ENCODE results near the gene VPS35L. TPM values are rescaled to one million over a fixed set of nuclear protein-coding genes. Genes with fewer than 3 reads are reported as not detected.

Gene VPS35L
- total RNA-seq, 1 donor from 2014 or later: 45.0 TPM

- Mint-ChIP-seq H3K27ac (ENCODE audit: unreplicated experiment) (no peak overlapping the region), H3K4me3 (ENCODE audit: unreplicated experiment) (no peak overlapping the region), H3K9me3 (ENCODE audit: unreplicated experiment) (no peaks in the 10 kb centered on the region), H3K27me3 (ENCODE audit: low read depth, unreplicated experiment) (no peaks in the 10 kb centered on the region), H3K4me1 (ENCODE audit: low read depth, unreplicated experiment) (peaks cover 27% of the 10 kb centered on the region), H3K36me3 (ENCODE audit: low read depth, unreplicated experiment) (peaks cover 9% of the 10 kb centered on the region)
- Histone ChIP-seq H3K9me3 (ENCODE audit: insufficient read depth, low read depth, low read length) (no peaks in the 10 kb centered on the region), H2AFZ (ENCODE audit: low read depth, low read length) (no peak overlapping the region), H3K36me3 (ENCODE audit: insufficient read depth, low read length) (peaks cover 5% of the 10 kb centered on the region), H4K20me1 (ENCODE audit: insufficient read depth, low read length) (peaks cover 10% of the 10 kb centered on the region), H3K4me2 (ENCODE audit: low read length) (no peak overlapping the region), H3K4me1 (ENCODE audit: insufficient read depth, low read length) (peaks cover 11% of the 10 kb centered on the region), H3K27ac (ENCODE audit: low read depth, low read length) (no peak overlapping the region), H3K27me3 (ENCODE audit: insufficient read depth, low read length) (no peaks in the 10 kb centered on the region), H3K9ac (ENCODE audit: low read length) (no peak overlapping the region), H3K4me3 (ENCODE audit: insufficient read depth, low read depth, low read length) (no peak overlapping the region), H3K79me2 (ENCODE audit: insufficient read depth, low read length) (no peaks in the 10 kb centered on the region)
- FAIRE-seq (no peak), DNase-seq (ENCODE audit: low read depth) (no peak)
- TF ChIP-seq EZH2 (IDR thresholded peaks at IDR 0.05; ENCODE audit: insufficient read depth, low read length) (no peak), CTCF (IDR thresholded peaks at IDR 0.05; ENCODE audit: insufficient read depth, low read depth, low read length) (no peak)
Measured at GRCh38 chr16:19598805-19599510, 43.5 kb downstream of the VPS35L start.

- no peak for FAIRE-seq
- TF ChIP-seq EZH2 (IDR thresholded peaks at IDR 0.05; ENCODE audit: insufficient read depth, low read length) (no peak), CTCF (IDR thresholded peaks at IDR 0.05; ENCODE audit: insufficient read depth, low read depth, low read length) (no peak)
Measured at GRCh38 chr16:19599968-19600716, 44.6 kb downstream of the VPS35L start.

More at GRCh38 chr16:19599968-19600716, 44.6 kb downstream of the VPS35L start:
- Mint-ChIP-seq H3K4me3 (ENCODE audit: unreplicated experiment) (no peak overlapping the region), H3K9me3 (ENCODE audit: unreplicated experiment) (no peaks in the 10 kb centered on the region), H3K36me3 (ENCODE audit: low read depth, unreplicated experiment) (peaks cover 16% of the 10 kb centered on the region), H3K4me1 (ENCODE audit: low read depth, unreplicated experiment) (peaks cover 21% of the 10 kb centered on the region), H3K27me3 (ENCODE audit: low read depth, unreplicated experiment) (no peaks in the 10 kb centered on the region), H3K27ac (ENCODE audit: unreplicated experiment) (no peak overlapping the region)
- Histone ChIP-seq H3K9ac (ENCODE audit: low read length) (no peak overlapping the region), H3K36me3 (ENCODE audit: insufficient read depth, low read length) (peaks cover 5% of the 10 kb centered on the region), H3K9me3 (ENCODE audit: insufficient read depth, low read depth, low read length) (no peaks in the 10 kb centered on the region), H3K79me2 (ENCODE audit: insufficient read depth, low read length) (no peaks in the 10 kb centered on the region), H4K20me1 (ENCODE audit: insufficient read depth, low read length) (peaks cover 10% of the 10 kb centered on the region), H3K4me1 (ENCODE audit: insufficient read depth, low read length) (peaks cover 5% of the 10 kb centered on the region), H3K27me3 (ENCODE audit: insufficient read depth, low read length) (no peaks in the 10 kb centered on the region), H2AFZ (ENCODE audit: low read depth, low read length) (no peak overlapping the region), H3K4me2 (ENCODE audit: low read length) (no peak overlapping the region), H3K4me3 (ENCODE audit: insufficient read depth, low read depth, low read length) (no peak overlapping the region), H3K27ac (ENCODE audit: low read depth, low read length) (no peak overlapping the region)
- no peak for DNase-seq (ENCODE audit: low read depth)

Measured in astrocyte (in vitro differentiated cells and primary cell).